ENCODE measurements around the gene ZNF723. TPM values are rescaled to one million over a fixed set of nuclear protein-coding genes. Genes with fewer than 3 reads are reported as not detected.

ZNF723 gene
- not detected in 2 replicates for total RNA-seq

DNA sequence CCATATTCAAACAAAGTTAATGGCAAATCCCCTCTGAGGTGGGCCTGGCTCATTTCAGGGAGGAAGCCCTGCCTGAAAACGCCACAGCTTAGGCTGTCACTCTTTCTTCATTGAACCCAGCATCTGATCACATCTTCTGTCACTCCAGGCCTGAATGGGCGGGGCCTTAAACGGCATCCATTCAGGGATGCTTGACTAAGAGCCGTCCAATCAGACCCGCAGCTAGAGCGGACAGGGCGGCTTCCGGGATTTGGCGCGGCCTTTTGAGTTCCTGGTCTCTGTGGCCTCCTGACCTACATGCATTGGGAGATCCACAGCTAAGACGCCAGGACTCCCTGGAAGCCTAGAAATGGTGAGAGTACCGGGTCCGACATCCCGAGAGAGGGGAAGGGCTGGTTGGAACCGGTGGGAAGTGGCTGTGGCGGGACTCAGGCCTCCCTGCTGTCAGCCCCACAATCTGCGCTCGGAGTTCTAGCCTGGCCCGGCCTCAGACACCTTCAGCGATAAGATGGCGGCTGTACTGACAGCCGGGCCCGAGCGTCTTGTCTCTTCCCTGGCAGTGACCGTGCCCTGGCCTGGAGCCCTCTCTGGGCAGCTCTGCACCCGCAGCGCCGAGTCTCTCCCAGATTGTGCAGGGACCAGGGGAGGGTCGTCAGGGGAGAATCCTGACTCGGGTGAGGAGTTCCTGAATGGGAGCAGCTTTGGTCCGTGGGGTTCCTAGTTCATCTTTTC is at the start of gene ZNF723:
ZNF723 (plus strand) TSS at position 261 of the 732 bp plus-strand sequence; CDS start at position 350, 89 bp downstream.

DNA sequence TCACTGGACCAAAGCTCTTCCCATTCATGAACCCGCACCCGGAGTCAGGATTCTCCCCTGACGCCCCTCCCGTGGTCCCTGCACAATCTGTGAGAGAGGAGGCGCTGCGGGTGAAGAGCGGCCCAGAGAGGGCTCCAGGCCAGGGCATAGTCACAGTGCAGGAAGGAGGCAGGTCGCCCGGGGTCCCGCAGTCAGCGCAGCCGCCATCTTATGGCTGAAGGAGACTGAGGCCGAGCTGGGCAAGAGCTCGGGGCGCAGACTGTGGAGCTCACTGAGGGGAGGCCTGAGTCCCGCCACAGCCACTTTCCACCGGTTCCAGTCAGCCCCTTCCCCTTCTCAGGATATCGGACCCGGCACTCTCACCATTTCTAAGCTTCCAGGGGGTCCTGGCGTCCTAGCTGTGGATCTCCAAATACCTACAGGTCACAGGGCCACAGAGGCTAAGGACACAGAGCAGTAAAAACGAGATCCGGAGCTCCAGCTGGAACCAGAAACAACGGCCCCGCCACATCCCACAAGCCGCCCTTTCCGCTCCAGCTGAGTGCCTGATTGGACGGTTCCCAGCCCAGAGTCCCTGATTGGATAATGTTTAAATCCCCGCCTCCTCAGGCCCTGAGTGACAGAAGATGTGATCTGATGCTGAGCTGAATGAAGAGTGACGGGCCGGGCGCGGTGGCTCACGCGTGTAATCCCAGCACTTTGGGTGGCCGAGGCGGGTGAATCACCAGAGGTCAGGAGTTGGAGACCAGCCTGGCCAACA is 48.3 kb upstream of the ZNF723 start, which contains the start of gene ZNF99:
ZNF99 (minus strand) TSS at position 501 of the 760 bp plus-strand sequence; CDS start at position 366, 135 bp downstream.

Small RNA genes within 50 kb of the gene (small RNA-seq; reads per million reads assigned to genes)
- not detected for gene VN1R88P (ENCODE audit: low replicate concordance)

Other genes with a start within 250 kb of the ZNF723 start
- gene ZNF492, start 198.0 kb upstream of the ZNF723 start, total RNA-seq: 0.57 TPM in 1 of 2 replicates, not detected in the other
- not detected in 2 replicates for gene ZNF99, start 48.1 kb upstream of the ZNF723 start, total RNA-seq
- not detected in 2 replicates for gene ZNF728, start 170.9 kb downstream of the ZNF723 start, total RNA-seq